Measurements from ENCODE around the gene ALDH3A1.

GRCh38 chr17:19762515-19762961 lies 14.4 kb upstream of the ALDH3A1 start:
- peak; percentile 91 for TF ChIP-seq CTCF (IDR thresholded peaks at IDR 0.05)
- no peak for TF ChIP-seq MAZ (IDR thresholded peaks at IDR 0.05; ENCODE audit: borderline replicate concordance, low read depth, low read length)
- TF ChIP-seq RNF2 (IDR thresholded peaks at IDR 0.05; ENCODE audit: borderline replicate concordance, low read depth) = no peak
- TF ChIP-seq PBX3 (IDR thresholded peaks at IDR 0.05) = no peak
- no peak for TF ChIP-seq NFE2L2 (conservative IDR thresholded peaks at IDR 0.05; ENCODE audit: low read length)

All from A549 (cell line).